ENCODE results near the gene CLECL1. TPM values are rescaled to one million over a fixed set of nuclear protein-coding genes. Genes with fewer than 3 reads are reported as not detected.

CLECL1 gene
- polyA plus RNA-seq, 1 of the 3 experiments (the other 2 are of a cell fraction): not detected

- Histone ChIP-seq H3K4me2 (no peak overlapping the region), H2AFZ (ENCODE audit: low read depth) (no peak overlapping the region), H3K4me1 (ENCODE audit: control insufficient read depth in 1 of 2, insufficient read depth in 2 of 2, low read depth in 1 of 2, low read length in 1 of 2) (no peaks in the 10 kb centered on the region), H3K4me3 (ENCODE audit: low read depth in 2 of 2, low read length in 1 of 2) (no peak overlapping the region), H3K36me3 (replicated peaks in 1 of 2; ENCODE audit: control insufficient read depth in 1 of 2, insufficient read depth in 2 of 2, low read length in 1 of 2) (no peaks in the 10 kb centered on the region), H3K9me2 (no peaks in the 10 kb centered on the region), H3K9ac (no peak overlapping the region), H4K20me1 (ENCODE audit: insufficient read depth) (no peaks in the 10 kb centered on the region), H3F3A (replicated peaks; ENCODE audit: insufficient read depth) (no peaks in the 10 kb centered on the region), H3K27me3 (ENCODE audit: insufficient read depth) (no peaks in the 10 kb centered on the region), H3K27ac (ENCODE audit: low read depth in 2 of 2, low read length in 1 of 2) (no peak overlapping the region), H3K79me2 (ENCODE audit: insufficient read depth) (no peaks in the 10 kb centered on the region), H3K9me3 (no peaks in the 10 kb centered on the region)
- WGBS (ENCODE audit: low lambda C conversion rate): 0% methylated on average over 1 of the region's 1 CpG
- DNase-seq: no peak
- CTCF ChIA-PET: interaction anchor here (1.3 to 1.9 kb wide), 4 partner anchors 9 to 368 kb away, joined by 3 to 13 read pairs (median 4); no protein-coding TSS in a partner anchor
- TF ChIP-seq USF2 (IDR thresholded peaks at IDR 0.05; ENCODE audit: borderline replicate concordance, low read depth, low read length): no peak
- TF ChIP-seq FOSL2 (IDR thresholded peaks at IDR 0.05; ENCODE audit: borderline replicate concordance, low read depth): no peak
- TF ChIP-seq FOXJ3 (CRISPR knock-in tag; IDR thresholded peaks at IDR 0.05): no peak
- no peak for TF ChIP-seq MEF2A (IDR thresholded peaks at IDR 0.05; ENCODE audit: borderline replicate concordance, low read depth)
- TF ChIP-seq SIN3A (IDR thresholded peaks at IDR 0.05; ENCODE audit: borderline replicate concordance, low read depth, low read length): no peak
- TF ChIP-seq MXI1 (IDR thresholded peaks at IDR 0.05; ENCODE audit: low read depth, low read length): no peak
- no peak for TF ChIP-seq CHD2 (IDR thresholded peaks at IDR 0.05; ENCODE audit: low read length, partially characterized antibody)
- no peak for TF ChIP-seq RAD21 (IDR thresholded peaks at IDR 0.05; ENCODE audit: low read length)
- TF ChIP-seq RXRA (IDR thresholded peaks at IDR 0.05; ENCODE audit: borderline replicate concordance, low read depth): no peak
- POLR2A ChIA-PET: no interaction called here
Measured at GRCh38 chr12:9699269-9699897, 33.5 kb downstream of the CLECL1 start.

- Histone ChIP-seq H3K27ac (ENCODE audit: low read depth in 2 of 2, low read length in 1 of 2) (no peak overlapping the region), H3K4me2 (no peak overlapping the region), H3K9me2 (no peaks in the 10 kb centered on the region), H2AFZ (ENCODE audit: low read depth) (no peak overlapping the region), H3K79me2 (ENCODE audit: insufficient read depth) (no peaks in the 10 kb centered on the region), H3K9me3 (no peaks in the 10 kb centered on the region), H3K9ac (no peak overlapping the region), H3F3A (replicated peaks; ENCODE audit: insufficient read depth) (no peaks in the 10 kb centered on the region), H4K20me1 (ENCODE audit: insufficient read depth) (no peaks in the 10 kb centered on the region), H3K27me3 (ENCODE audit: insufficient read depth) (no peaks in the 10 kb centered on the region), H3K4me1 (ENCODE audit: control insufficient read depth in 1 of 2, insufficient read depth in 2 of 2, low read depth in 1 of 2, low read length in 1 of 2) (no peaks in the 10 kb centered on the region), H3K4me3 (ENCODE audit: low read depth in 2 of 2, low read length in 1 of 2) (no peak overlapping the region), H3K36me3 (replicated peaks in 1 of 2; ENCODE audit: control insufficient read depth in 1 of 2, insufficient read depth in 2 of 2, low read length in 1 of 2) (no peaks in the 10 kb centered on the region)
- ChIA-PET CTCF (interaction anchor here (1.3 to 1.9 kb wide), 2 partner anchors 9 to 367 kb away, joined by 4 to 13 read pairs; no protein-coding TSS in a partner anchor), POLR2A (no interaction called here)
- DNase-seq: no peak
- no peak for TF ChIP-seq SMC3 (IDR thresholded peaks at IDR 0.05; ENCODE audit: low read depth, low read length)
- no peak for TF ChIP-seq FOSL2 (IDR thresholded peaks at IDR 0.05; ENCODE audit: borderline replicate concordance, low read depth)
- TF ChIP-seq RXRA (IDR thresholded peaks at IDR 0.05; ENCODE audit: borderline replicate concordance, low read depth): no peak
- no peak for TF ChIP-seq CTCF (IDR thresholded peaks at IDR 0.05)
- no peak for TF ChIP-seq USF1 (IDR thresholded peaks at IDR 0.05; ENCODE audit: borderline replicate concordance, low read depth)
- TF ChIP-seq EZH2phosphoT487 (IDR thresholded peaks at IDR 0.05; ENCODE audit: borderline replicate concordance, low read depth): no peak
- TF ChIP-seq USF2 (IDR thresholded peaks at IDR 0.05; ENCODE audit: borderline replicate concordance, low read depth, low read length): no peak
- 26% methylated on average over 2 of the region's 2 CpGs for WGBS (ENCODE audit: low lambda C conversion rate)
Measured at GRCh38 chr12:9698681-9699080, 34.2 kb downstream of the CLECL1 start.

Measured in SK-N-SH (cell line).